HG03565 (cell line): ENCODE results near the gene ARID1B.

ENCODE experiments used
- ATAC-seq: cut with Tn5 transposase; IDR thresholded peaks from one replicate; pipeline ENCODE4 v1.9.1; 2021; ENCODE audit warnings: mild to moderate bottlenecking, moderate library complexity; ENCODE audit not compliant: unreplicated experiment

ARID1B gene

GRCh38 chr6:156790711-156791319, 13.6 kb downstream of the ARID1B start:
- no peak for ATAC-seq

- peak; percentile 61 for ATAC-seq
These were observed 14.2 kb downstream of the ARID1B start for GRCh38 chr6:156791320-156791850.

- no peak for ATAC-seq
These were observed 16.0 kb downstream of the ARID1B start for GRCh38 chr6:156793200-156793599.

GRCh38 chr6:156794546-156795354, 17.6 kb downstream of the ARID1B start:
- peak; percentile 38 for ATAC-seq

GRCh38 chr6:156795825-156796224, 18.6 kb downstream of the ARID1B start:
- no peak for ATAC-seq

- ATAC-seq: no peak
These were observed 19.4 kb downstream of the ARID1B start for GRCh38 chr6:156796627-156797026.

- ATAC-seq: no peak
These were observed 20.9 kb downstream of the ARID1B start for GRCh38 chr6:156797901-156798735.

GRCh38 chr6:156801712-156802111, 24.5 kb downstream of the ARID1B start:
- ATAC-seq: no peak

GRCh38 chr6:156803353-156803752, 26.2 kb downstream of the ARID1B start:
- ATAC-seq: no peak

GRCh38 chr6:156804402-156804801, 27.2 kb downstream of the ARID1B start:
- ATAC-seq: no peak

- no peak for ATAC-seq
These were observed 29.0 kb downstream of the ARID1B start for GRCh38 chr6:156806155-156806554.

- ATAC-seq: no peak
These were observed 29.9 kb downstream of the ARID1B start for GRCh38 chr6:156807028-156807427.

- ATAC-seq: no peak
These were observed 30.6 kb downstream of the ARID1B start for GRCh38 chr6:156807795-156808194.

- ATAC-seq: no peak
These were observed 31.1 kb downstream of the ARID1B start for GRCh38 chr6:156808287-156808686.

GRCh38 chr6:156809034-156809433, 31.9 kb downstream of the ARID1B start:
- peak; percentile 85 for ATAC-seq

- ATAC-seq: no peak
These were observed 32.4 kb downstream of the ARID1B start for GRCh38 chr6:156809446-156810178.

GRCh38 chr6:156814036-156814581, 36.9 kb downstream of the ARID1B start:
- ATAC-seq: no peak

GRCh38 chr6:156816505-156816904, 39.3 kb downstream of the ARID1B start:
- ATAC-seq: no peak

- no peak for ATAC-seq
These were observed 43.1 kb downstream of the ARID1B start for GRCh38 chr6:156820089-156820798.

GRCh38 chr6:156821707-156822106, 44.5 kb downstream of the ARID1B start:
- no peak for ATAC-seq
